A549 (cell line): Measurements from ENCODE around the gene TRIM69. TPM values are rescaled to one million over a fixed set of nuclear protein-coding genes. Genes with fewer than 3 reads are reported as not detected.

Experiments
- ATAC-seq, 2 experiments: fragments of 200-7000 bp in 1 of 2; fragments of >200 bp in 1 of 2; cut with Nextera tagmentation in 1 of 2; cut with Tn5 transposase in 1 of 2; 3 replicates each; pipeline versions ENCODE4 v1.8.0 to v1.9.1; 2018 to 2020; ENCODE audit warnings: mild to moderate bottlenecking in 1 of 2, moderate library complexity in 1 of 2
- CTCF ChIA-PET: fragments of 300-600 bp; sonication (Branson Sonifier 250); formaldehyde crosslinking; extraction: SDS; loops from one replicate; lab custom pipeline; 2021; ENCODE audit warnings: antibody characterized with exemption, inconsistent platforms; lab: Yijun Ruan, JAX
- POLR2A ChIA-PET: fragments of 350-600 bp; formaldehyde crosslinking; extraction: SDS; loops from one replicate; lab custom pipeline; 2021; ENCODE audit warnings: antibody characterized with exemption, inconsistent platforms; lab: Yijun Ruan, JAX
- DNase-seq, 2 experiments: peaks; one replicate each; pipeline versions ENCODE4 v3.0.0 to v3.0.0-alpha.2; 2011 to 2016; ENCODE audit warnings: low read depth in 1 of 2, low spot score in 1 of 2
- FAIRE-seq: peaks from 2 replicates; lab custom pipeline; 2011; peaks lifted over from hg19 to GRCh38; lab: Jason Lieb, UNC
- H3K27ac ChIP-seq, 2 experiments: fragments of >200 bp; sonication (Bioruptor Twin); formaldehyde crosslinking; 3 replicates each; pipeline ENCODE4 v1.5.1; 2016 to 2017
- H3K4me1 ChIP-seq: fragments of >200 bp; sonication (Bioruptor Twin); formaldehyde crosslinking; 3 replicates; pipeline ENCODE4 v1.6.1; 2016
- H3K4me2 ChIP-seq: fragments of >200 bp; sonication (Bioruptor Twin); formaldehyde crosslinking; 3 replicates; pipeline ENCODE4 v1.6.1; 2016
- H3K4me3 ChIP-seq: fragments of >200 bp; sonication (Bioruptor Twin); formaldehyde crosslinking; 3 replicates; pipeline ENCODE4 v1.5.1; 2016
- H3K9me3 ChIP-seq: fragments of >200 bp; sonication (Bioruptor Twin); formaldehyde crosslinking; 3 replicates; pipeline ENCODE4 v1.6.1; 2016
- CEBPB ChIP-seq, 2 experiments: fragments of >200 bp in 1 of 2; sonication (Bioruptor Twin) in 1 of 2; formaldehyde crosslinking in 1 of 2; IDR thresholded peaks; 2 replicates each; pipeline ENCODE4 v1.6.1; 2012 to 2016
- CHD2 ChIP-seq: fragments of 150-350 bp; IDR thresholded peaks from 2 replicates; pipeline ENCODE4 v1.6.1; 2014; ENCODE audit warnings: low read length; ENCODE audit not compliant: partially characterized antibody
- CHD4 ChIP-seq: fragments of 200-600 bp; sonication (generic); IDR thresholded peaks from 2 replicates; pipeline ENCODE4 v1.6.1; 2016; ENCODE audit warnings: antibody characterized with exemption, mild to moderate bottlenecking, borderline replicate concordance
- EHMT2 ChIP-seq: fragments of 200-600 bp; sonication (generic); IDR thresholded peaks from 2 replicates; pipeline ENCODE4 v1.6.1; 2016; ENCODE audit warnings: antibody characterized with exemption, low read depth, mild to moderate bottlenecking, moderate library complexity
- ESRRA ChIP-seq: fragments of 150-350 bp; IDR thresholded peaks from 2 replicates; pipeline ENCODE4 v1.6.1; 2014; ENCODE audit warnings: mild to moderate bottlenecking, low read length, borderline replicate concordance
- FOSB ChIP-seq: fragments of 250-450 bp; sonication (Bioruptor Pico); IDR thresholded peaks from 2 replicates; pipeline ENCODE4 v1.5.0; 2020; ENCODE audit warnings: mild to moderate bottlenecking, moderate library complexity
- FOSL2 ChIP-seq, 2 experiments: fragments of 450-650 bp in 1 of 2; fragments of >200 bp in 1 of 2; sonication (Bioruptor Twin) in 1 of 2; formaldehyde crosslinking; IDR thresholded peaks; 2 replicates each; pipeline versions ENCODE4 v1.5.0 to v1.6.1; 2016 to 2020; ENCODE audit warnings: mild to moderate bottlenecking in 1 of 2, moderate library complexity in 1 of 2
- FOXS1 ChIP-seq: fragments of 250-450 bp; sonication (Bioruptor Pico); IDR thresholded peaks from 2 replicates; pipeline ENCODE4 v1.5.0; 2020; ENCODE audit warnings: mild to moderate bottlenecking, moderate library complexity
- HDAC2 ChIP-seq: fragments of 200-600 bp; sonication (generic); IDR thresholded peaks from 2 replicates; pipeline ENCODE4 v1.6.1; 2016
- HEYL ChIP-seq: fragments of 250-450 bp; sonication (Bioruptor Pico); IDR thresholded peaks from 2 replicates; pipeline ENCODE4 v1.8.0; 2021; ENCODE audit warnings: mild to moderate bottlenecking, moderate library complexity
- HOXA7 ChIP-seq: fragments of 250-450 bp; sonication (Bioruptor Pico); IDR thresholded peaks from 2 replicates; pipeline ENCODE4 v1.5.0; 2020; ENCODE audit warnings: mild to moderate bottlenecking, moderate library complexity
- JUN ChIP-seq, 2 experiments: fragments of >200 bp; sonication (Bioruptor Twin); formaldehyde crosslinking; IDR thresholded peaks; 2 replicates in 1 of 2; 3 replicates in 1 of 2; pipeline ENCODE4 v1.6.1; 2016 to 2017
- MAFK ChIP-seq: fragments of 450-650 bp; IDR thresholded peaks from 2 replicates; pipeline ENCODE4 v1.6.1; 2014; ENCODE audit not compliant: partially characterized antibody
- MYC ChIP-seq: IDR thresholded peaks from 2 replicates; pipeline ENCODE4 v1.6.1; 2012; ENCODE audit warnings: mild to moderate bottlenecking, inconsistent platforms, low read length, improper control_type of control experiment, borderline replicate concordance
- NR3C1 ChIP-seq: fragments of >200 bp; sonication (Bioruptor Twin); formaldehyde crosslinking; IDR thresholded peaks from 3 replicates; pipeline ENCODE4 v1.6.1; 2017
- POLR2A ChIP-seq: IDR thresholded peaks from 2 replicates; pipeline ENCODE4 v1.6.1; 2012; ENCODE audit warnings: mild to moderate bottlenecking, low read length
- POLR2AphosphoS2 ChIP-seq: conservative IDR thresholded peaks from 2 replicates; pipeline ENCODE4 v1.6.1; 2012; ENCODE audit warnings: low read length, improper control_type of control experiment, inconsistent platforms
- RAD21 ChIP-seq, 2 experiments: fragments of >200 bp in 1 of 2; sonication (Bioruptor Twin) in 1 of 2; formaldehyde crosslinking in 1 of 2; IDR thresholded peaks in 1 of 2; conservative IDR thresholded peaks in 1 of 2; 2 replicates in 1 of 2; 3 replicates in 1 of 2; pipeline ENCODE4 v1.6.1; 2012 to 2018; ENCODE audit warnings: inconsistent platforms in 1 of 2
- RARB ChIP-seq: fragments of 250-450 bp; sonication (Bioruptor Pico); IDR thresholded peaks from 2 replicates; pipeline ENCODE4 v1.8.0; 2021; ENCODE audit warnings: mild to moderate bottlenecking, moderate library complexity
- RCOR1 ChIP-seq: fragments of 150-350 bp; IDR thresholded peaks from 2 replicates; pipeline ENCODE4 v1.6.1; 2014; ENCODE audit warnings: antibody characterized with exemption, low read length, low read depth
- RFX5 ChIP-seq: fragments of 450-650 bp; IDR thresholded peaks from 2 replicates; pipeline ENCODE4 v1.7.1; 2014; ENCODE audit warnings: antibody characterized with exemption, mild to moderate bottlenecking, moderate library complexity
- RNF2 ChIP-seq: fragments of 200-600 bp; sonication (generic); IDR thresholded peaks from 2 replicates; pipeline ENCODE4 v1.6.1; 2016; ENCODE audit warnings: low read depth, mild to moderate bottlenecking, antibody characterized with exemption, moderate library complexity, borderline replicate concordance
- SREBF2 ChIP-seq: fragments of 450-650 bp; IDR thresholded peaks from 2 replicates; pipeline ENCODE4 v1.6.1; 2014; ENCODE audit warnings: mild to moderate bottlenecking, moderate library complexity
- TFCP2L1 ChIP-seq: fragments of 250-450 bp; sonication (Bioruptor Pico); IDR thresholded peaks from 2 replicates; pipeline ENCODE4 v1.5.0; 2021; ENCODE audit warnings: mild to moderate bottlenecking
- TP53 ChIP-seq: fragments of 250-450 bp; sonication (Bioruptor Pico); IDR thresholded peaks from 2 replicates; pipeline ENCODE4 v1.5.0; 2021; ENCODE audit warnings: mild to moderate bottlenecking, moderate library complexity
- WGBS: methylation state at CpG from one replicate; pipeline ENCODE4 v1.1.6; 2017; ENCODE audit errors: missing lambda C conversion rate; 5-methylcytosine and 5-hydroxymethylcytosine counted together
- polyA plus RNA-seq, 4 experiments: library from polyadenylated mRNA; depleted of rRNA in 3 of 4; stranded (reverse); fragments of >200 nt; fragmentation: RNase III in 1 of 4; extraction: RNeasy Plus Mini Kit Qiagen cat#74134 plus additional on column Dnase treatment in 1 of 4; gene quantifications; 2 replicates in 3 of 4; 3 replicates in 1 of 4; pipeline ENCODE4 v1.2.3, GENCODE V29; 2011 to 2017
- TF ChIP-seq, protein P1 (sequence below): IDR thresholded peaks from 2 replicates; pipeline ENCODE4 v1.6.1; 2012
- TF ChIP-seq, protein P2 (sequence below): IDR thresholded peaks from 2 replicates; pipeline ENCODE4 v1.6.1; 2012
- TF ChIP-seq, protein P3 (sequence below): fragments of >200 bp; sonication (Bioruptor Twin); formaldehyde crosslinking; IDR thresholded peaks from 3 replicates; pipeline ENCODE4 v1.6.1; 2016
- TF ChIP-seq, protein P4 (sequence below): fragments of 200-600 bp; sonication (generic); IDR thresholded peaks from 2 replicates; pipeline ENCODE4 v1.6.1; 2016; ENCODE audit warnings: antibody characterized with exemption, mild to moderate bottlenecking, moderate library complexity

The TRIM69 gene
- polyA plus RNA-seq, 2 of the 4 experiments (the other 2 are of a cell fraction): 9.0 to 10.4 TPM

DNA sequence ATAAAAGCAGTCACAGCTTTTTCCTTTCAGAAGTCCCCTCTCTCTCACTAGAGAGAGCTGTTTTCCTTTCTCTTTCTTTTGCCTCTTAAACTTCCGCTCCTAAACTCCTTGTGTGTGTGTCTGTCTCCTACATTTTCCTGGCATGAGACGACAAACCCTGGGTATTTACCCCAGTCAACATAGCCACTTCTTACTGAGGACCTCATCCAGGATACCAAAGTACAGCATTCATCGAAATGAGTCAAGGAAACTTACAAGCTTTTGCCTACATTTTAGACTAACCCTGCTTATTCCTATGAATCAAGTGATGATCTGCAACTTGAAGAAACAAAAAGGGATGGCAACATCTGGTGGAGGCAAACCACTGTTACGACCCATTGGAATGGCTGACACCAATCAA is 41.9 kb upstream of the TRIM69 start:
- Histone ChIP-seq H3K27ac (no peak overlapping the region), H3K4me3 (no peak overlapping the region), H3K9me3 (no peaks in the 10 kb centered on the region), H3K4me1 (no peaks in the 10 kb centered on the region), H3K4me2 (no peak overlapping the region)
- FAIRE-seq (no peak), DNase-seq (no peak), ATAC-seq (no peak)
- WGBS: 67% methylated on average over 4 of the region's 4 CpGs
- ChIA-PET CTCF (interaction anchor here (1.9 kb wide), 1 partner anchor 31 kb away, joined by 4 read pairs; the partner anchor contains the start of gene SPG11), POLR2A (no interaction called here)
- TF ChIP-seq HEYL (CRISPR knock-in tag) (no peak), POLR2A (no peak), FOSB (no peak), TFCP2L1 (CRISPR knock-in tag) (no peak), RCOR1 (no peak)
- TF ChIP-seq, protein P1, sequence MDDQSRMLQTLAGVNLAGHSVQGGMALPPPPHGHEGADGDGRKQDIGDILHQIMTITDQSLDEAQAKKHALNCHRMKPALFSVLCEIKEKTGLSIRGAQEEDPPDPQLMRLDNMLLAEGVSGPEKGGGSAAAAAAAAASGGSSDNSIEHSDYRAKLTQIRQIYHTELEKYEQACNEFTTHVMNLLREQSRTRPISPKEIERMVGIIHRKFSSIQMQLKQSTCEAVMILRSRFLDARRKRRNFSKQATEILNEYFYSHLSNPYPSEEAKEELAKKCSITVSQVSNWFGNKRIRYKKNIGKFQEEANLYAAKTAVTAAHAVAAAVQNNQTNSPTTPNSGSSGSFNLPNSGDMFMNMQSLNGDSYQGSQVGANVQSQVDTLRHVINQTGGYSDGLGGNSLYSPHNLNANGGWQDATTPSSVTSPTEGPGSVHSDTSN: no peak

DNA sequence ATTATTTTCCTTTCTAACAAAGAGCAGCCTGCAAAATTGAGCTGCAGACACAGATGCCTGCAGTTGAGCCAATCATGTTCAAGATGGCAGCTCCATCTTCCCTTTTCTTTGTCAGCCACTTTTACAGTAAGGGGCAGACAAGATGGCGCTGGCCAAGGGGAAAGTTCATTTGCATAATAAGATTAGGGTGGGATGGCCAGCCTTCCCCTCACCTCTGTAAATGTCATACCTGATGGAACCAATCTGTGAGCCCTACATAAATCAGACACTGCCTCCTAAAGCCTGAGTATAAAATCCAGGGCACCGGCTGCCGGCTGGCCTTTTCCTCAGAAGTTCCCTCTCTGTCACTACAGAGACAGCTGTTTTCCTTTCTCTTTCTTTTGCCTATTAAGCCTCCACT is 41.0 kb upstream of the TRIM69 start:
- 92% methylated on average over 3 of the region's 3 CpGs for WGBS
- FAIRE-seq: no peak
- no peak for TF ChIP-seq NR3C1
- TF ChIP-seq, protein P2, sequence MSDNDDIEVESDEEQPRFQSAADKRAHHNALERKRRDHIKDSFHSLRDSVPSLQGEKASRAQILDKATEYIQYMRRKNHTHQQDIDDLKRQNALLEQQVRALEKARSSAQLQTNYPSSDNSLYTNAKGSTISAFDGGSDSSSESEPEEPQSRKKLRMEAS: no peak
- TF ChIP-seq RFX5: no peak
- no peak for TF ChIP-seq EHMT2
- no peak for TF ChIP-seq MYC
- TF ChIP-seq ESRRA: no peak
- TF ChIP-seq RAD21 (conservative IDR thresholded peaks at IDR 0.05 in 1 of 2, IDR thresholded peaks at IDR 0.05 in 1 of 2): no peak
- no peak for TF ChIP-seq CHD4
- CTCF ChIA-PET: interaction anchor here (1.5 to 1.9 kb wide), 3 partner anchors 16 to 32 kb away, joined by 4 to 7 read pairs (median 4); partner anchors contain the start of genes B2M, PATL2 and SPG11
- POLR2A ChIA-PET: no interaction called here
- Histone ChIP-seq H3K4me1 (no peaks in the 10 kb centered on the region), H3K27ac (no peak overlapping the region), H3K4me3 (no peak overlapping the region), H3K4me2 (no peak overlapping the region), H3K9me3 (no peaks in the 10 kb centered on the region)
- DNase-seq: no peak
- no peak for ATAC-seq

DNA sequence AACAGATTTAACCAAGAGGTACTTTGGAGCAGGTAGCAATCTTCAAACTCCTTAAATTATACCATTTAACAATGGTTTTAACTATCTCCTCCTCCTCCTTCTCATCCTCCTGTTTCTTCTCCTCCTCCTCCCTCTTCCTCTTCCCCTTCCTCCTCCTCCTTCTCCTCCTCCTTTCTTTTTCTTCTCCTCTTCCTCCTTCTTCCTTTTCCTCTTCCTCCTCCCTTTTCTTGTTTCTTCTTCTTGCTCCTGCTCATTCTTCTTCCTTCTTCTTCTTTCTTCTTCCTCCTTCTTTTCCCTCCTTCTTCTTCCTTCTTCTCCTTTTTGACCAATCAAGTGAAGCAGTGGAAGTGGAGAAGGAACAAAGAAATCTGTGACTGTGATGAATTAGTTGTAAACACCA is 39.3 kb upstream of the TRIM69 start:
- POLR2A ChIA-PET: no interaction called here

More for the DNA sequence above, 39.3 kb upstream of the TRIM69 start:
- Histone ChIP-seq H3K9me3 (peaks cover 4% of the 10 kb centered on the region; the same call in 1 of the 3 replicates), H3K4me2 (no peak overlapping the region), H3K4me1 (no peaks in the 10 kb centered on the region), H3K4me3 (no peak overlapping the region), H3K27ac (no peak overlapping the region)
- FAIRE-seq: no peak
- DNase-seq: no peak
- CTCF ChIA-PET: interaction anchor here (1.2 to 1.6 kb wide), 2 partner anchors 14 to 37 kb away, joined by 3 to 7 read pairs; partner anchors contain the start of genes B2M and PATL2
- TF ChIP-seq, protein P3, sequence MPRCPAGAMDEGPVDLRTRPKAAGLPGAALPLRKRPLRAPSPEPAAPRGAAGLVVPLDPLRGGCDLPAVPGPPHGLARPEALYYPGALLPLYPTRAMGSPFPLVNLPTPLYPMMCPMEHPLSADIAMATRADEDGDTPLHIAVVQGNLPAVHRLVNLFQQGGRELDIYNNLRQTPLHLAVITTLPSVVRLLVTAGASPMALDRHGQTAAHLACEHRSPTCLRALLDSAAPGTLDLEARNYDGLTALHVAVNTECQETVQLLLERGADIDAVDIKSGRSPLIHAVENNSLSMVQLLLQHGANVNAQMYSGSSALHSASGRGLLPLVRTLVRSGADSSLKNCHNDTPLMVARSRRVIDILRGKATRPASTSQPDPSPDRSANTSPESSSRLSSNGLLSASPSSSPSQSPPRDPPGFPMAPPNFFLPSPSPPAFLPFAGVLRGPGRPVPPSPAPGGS: no peak
- TF ChIP-seq MAFK: no peak
- TF ChIP-seq HDAC2: no peak
- no peak for TF ChIP-seq CHD2
- no peak for TF ChIP-seq CHD4
- TF ChIP-seq TP53 (CRISPR knock-in tag): no peak
- TF ChIP-seq FOSL2 (IDR thresholded peaks at IDR 0.05): no peak
- no peak for TF ChIP-seq FOSL2 (CRISPR knock-in tag; IDR thresholded peaks at IDR 0.05)
- TF ChIP-seq FOXS1 (CRISPR knock-in tag): no peak
- no peak for TF ChIP-seq SREBF2
- no peak for TF ChIP-seq POLR2A
- TF ChIP-seq RARB: no peak
- no peak for TF ChIP-seq HOXA7
- TF ChIP-seq JUN (IDR thresholded peaks at IDR 0.05): no peak
- no peak for TF ChIP-seq RNF2
- TF ChIP-seq, protein P4, sequence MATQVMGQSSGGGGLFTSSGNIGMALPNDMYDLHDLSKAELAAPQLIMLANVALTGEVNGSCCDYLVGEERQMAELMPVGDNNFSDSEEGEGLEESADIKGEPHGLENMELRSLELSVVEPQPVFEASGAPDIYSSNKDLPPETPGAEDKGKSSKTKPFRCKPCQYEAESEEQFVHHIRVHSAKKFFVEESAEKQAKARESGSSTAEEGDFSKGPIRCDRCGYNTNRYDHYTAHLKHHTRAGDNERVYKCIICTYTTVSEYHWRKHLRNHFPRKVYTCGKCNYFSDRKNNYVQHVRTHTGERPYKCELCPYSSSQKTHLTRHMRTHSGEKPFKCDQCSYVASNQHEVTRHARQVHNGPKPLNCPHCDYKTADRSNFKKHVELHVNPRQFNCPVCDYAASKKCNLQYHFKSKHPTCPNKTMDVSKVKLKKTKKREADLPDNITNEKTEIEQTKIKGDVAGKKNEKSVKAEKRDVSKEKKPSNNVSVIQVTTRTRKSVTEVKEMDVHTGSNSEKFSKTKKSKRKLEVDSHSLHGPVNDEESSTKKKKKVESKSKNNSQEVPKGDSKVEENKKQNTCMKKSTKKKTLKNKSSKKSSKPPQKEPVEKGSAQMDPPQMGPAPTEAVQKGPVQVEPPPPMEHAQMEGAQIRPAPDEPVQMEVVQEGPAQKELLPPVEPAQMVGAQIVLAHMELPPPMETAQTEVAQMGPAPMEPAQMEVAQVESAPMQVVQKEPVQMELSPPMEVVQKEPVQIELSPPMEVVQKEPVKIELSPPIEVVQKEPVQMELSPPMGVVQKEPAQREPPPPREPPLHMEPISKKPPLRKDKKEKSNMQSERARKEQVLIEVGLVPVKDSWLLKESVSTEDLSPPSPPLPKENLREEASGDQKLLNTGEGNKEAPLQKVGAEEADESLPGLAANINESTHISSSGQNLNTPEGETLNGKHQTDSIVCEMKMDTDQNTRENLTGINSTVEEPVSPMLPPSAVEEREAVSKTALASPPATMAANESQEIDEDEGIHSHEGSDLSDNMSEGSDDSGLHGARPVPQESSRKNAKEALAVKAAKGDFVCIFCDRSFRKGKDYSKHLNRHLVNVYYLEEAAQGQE: no peak
- TF ChIP-seq ESRRA: no peak
- TF ChIP-seq FOSB: no peak
- TF ChIP-seq CEBPB (IDR thresholded peaks at IDR 0.05): no peak
- no peak for TF ChIP-seq POLR2AphosphoS2
- no peak for ATAC-seq
